T-helper 1 cell treated with Interleukin-12 subunit alpha and Interleukin-12 subunit beta and Interleukin-4 antibody, amounts not matched to agents 30 μg/mL and 1 μg/mL, for 36 hours (primary cell): ENCODE measurements around the gene UBE2L3.
"Not testable (repeated sequence)": the region's sequence is repeated elsewhere in the genome, so short reads cannot be mapped to it uniquely, and the experiment has no call there.

Experiments
- H3K27ac Mint-ChIP-seq: one replicate; pipeline ENCODE4 v1.8.0; 2021; ENCODE audit warnings: mild to moderate bottlenecking, mixed read lengths
- H3K27me3 Mint-ChIP-seq: one replicate; pipeline ENCODE4 v1.8.0; 2021; ENCODE audit warnings: low read depth, mixed read lengths
- H3K36me3 Mint-ChIP-seq: one replicate; pipeline ENCODE4 v1.8.0; 2021; ENCODE audit warnings: low read depth, mixed read lengths
- H3K4me1 Mint-ChIP-seq: one replicate; pipeline ENCODE4 v1.8.0; 2021; ENCODE audit warnings: low read depth, mixed read lengths
- H3K4me3 Mint-ChIP-seq: one replicate; pipeline ENCODE4 v1.8.0; 2021; ENCODE audit warnings: mild to moderate bottlenecking, moderate library complexity, mixed read lengths
- H3K9me3 Mint-ChIP-seq: one replicate; pipeline ENCODE4 v1.8.0; 2021; ENCODE audit warnings: mixed read lengths

Gene UBE2L3

GRCh38 chr22:21605887-21606564, 38.5 kb downstream of the UBE2L3 start:
- H3K36me3 Mint-ChIP-seq: peaks cover 10% of the 10 kb centered on the region
- no peak overlapping the region for H3K4me3 Mint-ChIP-seq
- H3K27me3 Mint-ChIP-seq: no peaks in the 10 kb centered on the region
- peak overlapping the region; percentile 15 for H3K27ac Mint-ChIP-seq
- peaks cover 13% of the 10 kb centered on the region for H3K4me1 Mint-ChIP-seq
- H3K9me3 Mint-ChIP-seq: no peaks in the 10 kb centered on the region

GRCh38 chr22:21606775-21607174, 39.3 kb downstream of the UBE2L3 start:
- H3K27ac Mint-ChIP-seq: no peak overlapping the region
- peaks cover 17% of the 10 kb centered on the region for H3K36me3 Mint-ChIP-seq
- peaks cover 16% of the 10 kb centered on the region for H3K4me1 Mint-ChIP-seq
- H3K4me3 Mint-ChIP-seq: no peak overlapping the region
- no peaks in the 10 kb centered on the region for H3K9me3 Mint-ChIP-seq
- H3K27me3 Mint-ChIP-seq: no peaks in the 10 kb centered on the region

GRCh38 chr22:21609556-21610157, 42.1 kb downstream of the UBE2L3 start:
- H3K27me3 Mint-ChIP-seq, H3K4me3 Mint-ChIP-seq, H3K27ac Mint-ChIP-seq, H3K9me3 Mint-ChIP-seq: not testable (repeated sequence)
- H3K36me3 Mint-ChIP-seq: peaks cover 19% of the 10 kb centered on the region
- peaks cover 17% of the 10 kb centered on the region for H3K4me1 Mint-ChIP-seq

- Mint-ChIP-seq H3K27me3 (no peaks in the 10 kb centered on the region), H3K4me3 (no peak overlapping the region), H3K4me1 (peaks cover 17% of the 10 kb centered on the region), H3K9me3 (no peaks in the 10 kb centered on the region), H3K36me3 (peaks cover 22% of the 10 kb centered on the region), H3K27ac (peak overlapping the region; percentile 36)
Observed at GRCh38 chr22:21611210-21611977, 43.9 kb downstream of the UBE2L3 start.

- H3K27ac Mint-ChIP-seq: no peak overlapping the region
- H3K4me3 Mint-ChIP-seq: no peak overlapping the region
- H3K36me3 Mint-ChIP-seq: peaks cover 22% of the 10 kb centered on the region
- no peaks in the 10 kb centered on the region for H3K9me3 Mint-ChIP-seq
- peaks cover 12% of the 10 kb centered on the region for H3K4me1 Mint-ChIP-seq
- H3K27me3 Mint-ChIP-seq: no peaks in the 10 kb centered on the region
Observed at GRCh38 chr22:21612858-21613257, 45.3 kb downstream of the UBE2L3 start.

- Mint-ChIP-seq H3K36me3 (peaks cover 22% of the 10 kb centered on the region), H3K27ac (no peak overlapping the region), H3K4me1 (peaks cover 12% of the 10 kb centered on the region), H3K4me3 (no peak overlapping the region), H3K27me3 (no peaks in the 10 kb centered on the region), H3K9me3 (no peaks in the 10 kb centered on the region)
Observed at GRCh38 chr22:21613553-21614233, 46.2 kb downstream of the UBE2L3 start.

GRCh38 chr22:21615731-21616130, 48.2 kb downstream of the UBE2L3 start:
- H3K36me3 Mint-ChIP-seq: peaks cover 19% of the 10 kb centered on the region
- H3K27me3 Mint-ChIP-seq: no peaks in the 10 kb centered on the region
- H3K9me3 Mint-ChIP-seq: no peaks in the 10 kb centered on the region
- H3K27ac Mint-ChIP-seq: no peak overlapping the region
- H3K4me3 Mint-ChIP-seq: no peak overlapping the region
- H3K4me1 Mint-ChIP-seq: peaks cover 12% of the 10 kb centered on the region

- not testable (repeated sequence) for H3K4me3 Mint-ChIP-seq, H3K9me3 Mint-ChIP-seq, H3K27ac Mint-ChIP-seq, H3K27me3 Mint-ChIP-seq
- H3K4me1 Mint-ChIP-seq: peaks cover 15% of the 10 kb centered on the region
- H3K36me3 Mint-ChIP-seq: peaks cover 12% of the 10 kb centered on the region
Observed at GRCh38 chr22:21617337-21617736, 49.8 kb downstream of the UBE2L3 start.

- H3K9me3 Mint-ChIP-seq: no peaks in the 10 kb centered on the region
- peaks cover 8% of the 10 kb centered on the region for H3K4me1 Mint-ChIP-seq
- no peak overlapping the region for H3K27ac Mint-ChIP-seq
- H3K4me3 Mint-ChIP-seq: no peak overlapping the region
- H3K36me3 Mint-ChIP-seq: peaks cover 11% of the 10 kb centered on the region
- no peaks in the 10 kb centered on the region for H3K27me3 Mint-ChIP-seq
Observed at GRCh38 chr22:21621025-21621424, 53.5 kb downstream of the UBE2L3 start.

GRCh38 chr22:21622011-21622918, 54.8 kb downstream of the UBE2L3 start:
- Mint-ChIP-seq H3K27ac (peak overlapping the region; percentile 69), H3K36me3 (peaks cover 16% of the 10 kb centered on the region), H3K9me3 (no peaks in the 10 kb centered on the region), H3K27me3 (no peaks in the 10 kb centered on the region), H3K4me1 (peaks cover 15% of the 10 kb centered on the region), H3K4me3 (no peak overlapping the region)

- Mint-ChIP-seq H3K27ac (peak overlapping the region; percentile 17), H3K4me3 (no peak overlapping the region), H3K9me3 (no peaks in the 10 kb centered on the region)
Observed at GRCh38 chr22:21622919-21623647, 55.6 kb downstream of the UBE2L3 start.

GRCh38 chr22:21623648-21623970, 56.1 kb downstream of the UBE2L3 start:
- Mint-ChIP-seq H3K4me1 (peaks cover 22% of the 10 kb centered on the region), H3K27ac (no peak overlapping the region), H3K4me3 (no peak overlapping the region), H3K9me3 (no peaks in the 10 kb centered on the region), H3K27me3 (no peaks in the 10 kb centered on the region), H3K36me3 (peaks cover 23% of the 10 kb centered on the region)

More at GRCh38 chr22:21622919-21623647, 55.6 kb downstream of the UBE2L3 start:
- Mint-ChIP-seq H3K27me3 (no peaks in the 10 kb centered on the region), H3K36me3 (peaks cover 20% of the 10 kb centered on the region), H3K4me1 (peaks cover 19% of the 10 kb centered on the region)

GRCh38 chr22:21624120-21624879, 56.8 kb downstream of the UBE2L3 start:
- Mint-ChIP-seq H3K27ac (peak overlapping the region; percentile 77), H3K27me3 (no peaks in the 10 kb centered on the region), H3K4me3 (no peak overlapping the region), H3K36me3 (peaks cover 26% of the 10 kb centered on the region), H3K9me3 (no peaks in the 10 kb centered on the region), H3K4me1 (peaks cover 22% of the 10 kb centered on the region)
